T-helper 1 cell treated with Interleukin-12 subunit alpha and Interleukin-12 subunit beta and Interleukin-4 antibody, amounts not matched to agents 30 ng/mL and 1 ng/mL, for 36 hours (primary cell): ENCODE results near the gene SLC39A10. TPM values are rescaled to one million over a fixed set of nuclear protein-coding genes. Genes with fewer than 3 reads are reported as not detected.

ENCODE experiments used
- intact Hi-C: fragments of 100-400 bp; cut with micrococcal nuclease; formaldehyde crosslinking; loops from one replicate; pipeline ENCODE4 v1.15.1; 2024
- total RNA-seq: library from RNA; stranded (reverse); gene quantifications from 2 replicates; pipeline ENCODE4 v1.2.3, GENCODE V29; 2022

The SLC39A10 gene
- total RNA-seq, result 55.8 and 56.0 TPM in 2 replicates

GRCh38 chr2:195656859-195657633 lies at the start of gene SLC39A10:
Gene SLC39A10 (plus strand): TSS chr2:195657226. CDS start chr2:195680043, 22,817 bp downstream.
- intact Hi-C loops, result loop anchor here (1.0 to 5.0 kb wide), 8 partner anchors 9 to 1860 kb away; partner anchors contain the start of genes CCDC150 and MOB4

GRCh38 chr2:195608768-195609454 lies 48.1 kb upstream of the SLC39A10 start:
- intact Hi-C loops, result no loop called here

- intact Hi-C loops, result loop anchor here (5.0 kb wide), 1 partner anchor 37 kb away; no protein-coding TSS in a partner anchor
Observed at GRCh38 chr2:195610717-195611116, 46.3 kb upstream of the SLC39A10 start.

- intact Hi-C loops, result loop anchor here (5.0 kb wide), 1 partner anchor 34 kb away; no protein-coding TSS in a partner anchor
Observed at GRCh38 chr2:195612611-195613495, 44.2 kb upstream of the SLC39A10 start.

- intact Hi-C loops, result loop anchor here (5.0 kb wide), 1 partner anchor 33 kb away; no protein-coding TSS in a partner anchor
Observed at GRCh38 chr2:195613922-195614321, 43.1 kb upstream of the SLC39A10 start.

GRCh38 chr2:195619590-195619989 lies 37.4 kb upstream of the SLC39A10 start:
- intact Hi-C loops, result no loop called here

GRCh38 chr2:195620501-195620900 lies 36.5 kb upstream of the SLC39A10 start:
- intact Hi-C loops, result no loop called here

GRCh38 chr2:195622966-195623365 lies 34.1 kb upstream of the SLC39A10 start:
- intact Hi-C loops, result no loop called here

- intact Hi-C loops, result no loop called here
Observed at GRCh38 chr2:195626507-195626906, 30.5 kb upstream of the SLC39A10 start.

- intact Hi-C loops, result no loop called here
Observed at GRCh38 chr2:195628666-195629065, 28.4 kb upstream of the SLC39A10 start.

GRCh38 chr2:195632856-195633572 lies 24.0 kb upstream of the SLC39A10 start:
- intact Hi-C loops, result no loop called here

GRCh38 chr2:195633573-195633870 lies 23.5 kb upstream of the SLC39A10 start:
- intact Hi-C loops, result no loop called here

- intact Hi-C loops, result no loop called here
Observed at GRCh38 chr2:195633974-195634373, 23.1 kb upstream of the SLC39A10 start.

GRCh38 chr2:195636890-195637289 lies 20.1 kb upstream of the SLC39A10 start:
- intact Hi-C loops, result no loop called here

GRCh38 chr2:195638750-195639149 lies 18.3 kb upstream of the SLC39A10 start:
- intact Hi-C loops, result no loop called here

- intact Hi-C loops, result no loop called here
Observed at GRCh38 chr2:195639238-195639858, 17.7 kb upstream of the SLC39A10 start.

GRCh38 chr2:195639959-195640358 lies 17.1 kb upstream of the SLC39A10 start:
- intact Hi-C loops, result no loop called here

GRCh38 chr2:195642027-195642678 lies 14.9 kb upstream of the SLC39A10 start:
- intact Hi-C loops, result no loop called here

- intact Hi-C loops, result no loop called here
Observed at GRCh38 chr2:195642679-195643068, 14.4 kb upstream of the SLC39A10 start.

GRCh38 chr2:195644708-195645107 lies 12.3 kb upstream of the SLC39A10 start:
- intact Hi-C loops, result loop anchor here (5.0 kb wide), 1 partner anchor 32 kb away; no protein-coding TSS in a partner anchor
